NCI-H460 (cell line): ENCODE measurements around the gene MCC. TPM values are rescaled to one million over a fixed set of nuclear protein-coding genes. Genes with fewer than 3 reads are reported as not detected.
"Not testable (repeated sequence)": the region's sequence is repeated elsewhere in the genome, so short reads cannot be mapped to it uniquely, and the experiment has no call there.

ENCODE experiments used
- DNase-seq: peaks from one replicate; pipeline ENCODE4 v3.0.0-alpha.2; 2016; ENCODE audit warnings: low read depth; ENCODE audit errors: extremely low read depth
- total RNA-seq: library from RNA; depleted of rRNA; stranded (reverse); fragments of >200 nt; shearing (Covaris generic); gene quantifications from 2 replicates; pipeline ENCODE4 v1.2.3, GENCODE V29; 2014

MCC gene
- total RNA-seq, 1 experiment from 2014 or later, result 19.5 TPM

DNA sequence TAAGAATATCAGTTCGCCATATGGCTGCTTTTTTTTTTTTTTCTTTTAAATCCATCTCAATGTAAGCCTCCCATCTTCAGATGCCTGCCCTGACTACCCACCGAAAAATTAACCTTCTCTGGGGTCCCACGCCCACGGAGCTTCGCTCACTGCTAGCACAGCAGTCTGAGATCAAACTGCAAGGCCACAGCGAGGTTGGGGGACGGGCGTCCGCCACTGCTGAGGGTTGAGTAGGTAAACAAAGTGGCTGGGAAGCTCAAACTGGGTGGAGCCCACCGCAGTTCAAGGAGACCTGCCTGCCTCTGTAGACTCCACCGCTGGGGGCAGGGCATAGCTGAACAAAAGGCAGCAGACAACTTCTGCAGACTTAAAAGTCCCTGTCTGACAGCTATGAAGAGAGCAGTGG lies 414.6 kb downstream of the MCC start:
- not testable (repeated sequence) for DNase-seq

DNA sequence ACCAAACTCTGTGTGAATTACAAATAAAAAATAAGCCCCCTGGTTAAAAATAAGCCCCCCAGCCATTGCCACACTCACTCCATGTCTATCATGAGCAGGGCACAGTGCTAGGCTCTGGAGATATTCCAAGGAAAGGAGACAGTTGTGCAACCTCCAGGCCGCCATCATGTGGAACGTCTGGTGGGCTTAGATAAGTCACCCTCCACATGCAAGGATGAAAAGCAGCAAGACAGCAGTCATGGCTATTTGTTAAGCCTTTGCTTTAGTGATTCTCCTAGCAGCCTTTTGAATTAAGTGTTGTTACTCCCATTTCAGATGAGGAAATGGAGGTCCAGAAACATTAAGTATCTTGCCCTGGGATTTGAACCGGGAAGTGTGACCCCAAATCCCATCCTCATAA lies 416.9 kb downstream of the MCC start:
- no peak for DNase-seq

DNA sequence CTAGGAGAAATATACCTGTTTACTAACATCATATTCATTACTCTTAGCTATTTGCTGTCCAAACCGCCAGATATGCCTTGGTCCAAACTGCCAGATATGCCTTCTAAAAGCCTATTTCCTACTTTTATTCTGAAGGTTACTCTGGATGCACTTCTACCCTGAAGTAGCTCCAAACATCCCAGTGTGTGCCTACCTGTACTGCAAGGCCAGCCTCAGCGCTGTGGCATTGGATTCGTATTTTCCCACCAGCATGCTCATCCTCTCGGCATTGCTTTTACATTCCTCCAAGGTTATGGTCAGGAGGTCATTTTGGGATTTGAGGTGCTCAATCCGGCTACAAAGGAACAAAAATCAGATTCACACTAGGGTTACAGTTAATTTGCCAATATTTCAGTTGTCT lies 417.4 kb downstream of the MCC start:
- DNase-seq, result no peak

DNA sequence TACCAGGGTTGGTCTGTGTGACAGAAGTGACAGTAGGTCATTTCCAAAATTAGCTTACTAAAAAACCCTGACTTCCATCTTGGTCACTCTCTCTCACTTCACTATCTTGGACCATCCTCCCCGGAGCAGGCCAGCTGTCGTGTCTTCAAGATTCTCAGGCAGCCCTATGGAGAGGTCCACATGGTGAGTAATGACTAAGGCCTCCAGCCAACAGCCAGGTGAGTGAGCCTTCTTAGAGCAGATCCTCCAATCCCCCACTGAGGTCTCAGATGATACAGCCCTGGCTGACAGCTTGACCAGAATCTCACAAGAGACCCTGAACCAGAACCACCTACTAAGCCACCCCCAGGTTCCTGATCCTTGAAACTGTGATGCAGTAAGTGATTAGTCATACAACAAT lies 419.7 kb downstream of the MCC start:
- DNase-seq, result no peak

DNA sequence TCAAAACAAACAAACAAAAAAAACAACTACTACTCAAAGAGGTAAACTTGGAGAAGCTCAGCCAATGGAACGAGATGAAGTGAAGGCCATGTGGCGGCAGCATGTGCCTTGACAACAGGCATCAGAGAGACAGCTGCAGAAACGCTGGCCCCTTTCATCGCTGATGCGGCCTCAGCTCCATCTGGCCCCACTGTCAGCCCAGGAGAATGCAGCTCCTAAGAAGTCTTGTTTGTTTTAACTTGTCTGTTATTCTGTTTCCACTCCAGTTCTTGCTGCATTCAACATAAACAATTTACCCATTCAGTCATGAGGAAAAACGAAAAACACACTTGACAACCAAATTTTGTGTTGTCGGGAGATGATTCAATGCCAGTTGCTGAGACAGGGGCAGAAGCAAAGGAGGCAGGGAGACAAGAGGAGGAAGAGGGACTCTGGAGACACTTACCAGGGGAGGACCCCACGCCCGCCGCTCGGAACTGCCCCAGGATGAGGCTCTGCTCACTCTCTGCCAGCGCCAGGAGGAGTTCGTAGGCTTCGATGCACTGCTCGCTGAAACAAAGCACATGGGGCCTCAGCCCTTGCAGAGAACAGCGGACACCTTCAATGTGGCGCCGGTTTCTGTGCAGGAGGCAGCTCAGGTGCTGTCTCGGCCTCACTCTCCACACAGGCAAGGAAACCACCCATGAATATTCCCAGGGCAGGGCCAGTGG lies 420.5 kb downstream of the MCC start:
- DNase-seq, result no peak

DNA sequence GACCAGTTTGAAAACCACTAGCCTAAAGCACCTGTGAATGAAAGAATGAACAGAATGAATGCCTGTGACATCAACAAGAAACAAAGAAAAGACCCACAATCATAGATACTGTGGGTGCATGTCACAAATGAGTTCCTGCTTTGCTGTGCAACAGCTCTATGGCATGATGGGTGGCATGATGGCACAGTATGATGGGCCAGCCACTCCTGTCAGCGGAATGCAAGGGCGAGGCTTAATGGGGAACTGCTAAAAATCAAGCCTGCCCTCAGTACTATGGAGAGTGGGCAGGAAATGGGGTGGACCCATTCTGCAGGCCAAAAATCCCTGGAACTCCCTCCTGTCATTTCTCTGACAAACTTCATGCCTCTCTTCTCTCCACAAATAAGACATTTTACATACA lies 422.6 kb downstream of the MCC start:
- no peak for DNase-seq

DNA sequence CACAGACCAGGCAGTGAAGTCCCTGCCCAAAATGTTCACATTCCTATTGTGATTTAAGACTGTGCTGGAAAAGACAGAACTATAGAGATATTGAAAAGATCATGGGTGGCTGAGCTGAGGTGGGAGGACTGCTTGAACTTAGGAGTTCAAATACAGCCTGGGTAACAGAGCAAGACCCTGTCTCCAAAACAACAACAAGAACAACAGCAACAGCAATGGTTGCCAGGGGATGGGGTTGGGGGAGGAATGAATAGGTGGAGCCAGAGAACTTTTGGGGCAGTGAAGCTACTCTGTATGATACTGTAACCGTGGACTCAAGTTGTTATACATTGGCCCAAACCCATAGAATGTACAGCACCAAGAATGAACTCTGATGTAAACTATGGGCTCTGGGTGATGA lies 423.4 kb downstream of the MCC start:
- DNase-seq, result no peak

DNA sequence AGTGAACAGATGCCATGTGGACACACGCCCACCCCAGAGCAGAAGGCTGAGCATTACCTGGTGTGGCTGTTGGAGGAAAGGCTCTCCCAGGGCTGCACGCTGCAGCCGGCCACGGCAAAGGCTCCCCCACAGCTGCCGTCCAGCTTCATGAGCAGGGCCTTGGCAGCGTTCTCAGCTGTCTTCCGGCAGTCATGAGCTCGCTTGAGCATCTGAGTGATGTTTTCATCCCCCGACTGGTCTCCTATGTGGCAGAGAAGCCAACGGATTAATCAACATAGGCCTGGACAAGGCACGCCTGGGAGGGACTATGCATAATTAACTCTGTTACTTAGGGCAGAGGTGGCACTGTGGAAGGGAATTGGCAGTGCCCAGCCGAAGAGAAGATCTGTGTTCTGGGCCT lies 424.3 kb downstream of the MCC start:
- no peak for DNase-seq

DNA sequence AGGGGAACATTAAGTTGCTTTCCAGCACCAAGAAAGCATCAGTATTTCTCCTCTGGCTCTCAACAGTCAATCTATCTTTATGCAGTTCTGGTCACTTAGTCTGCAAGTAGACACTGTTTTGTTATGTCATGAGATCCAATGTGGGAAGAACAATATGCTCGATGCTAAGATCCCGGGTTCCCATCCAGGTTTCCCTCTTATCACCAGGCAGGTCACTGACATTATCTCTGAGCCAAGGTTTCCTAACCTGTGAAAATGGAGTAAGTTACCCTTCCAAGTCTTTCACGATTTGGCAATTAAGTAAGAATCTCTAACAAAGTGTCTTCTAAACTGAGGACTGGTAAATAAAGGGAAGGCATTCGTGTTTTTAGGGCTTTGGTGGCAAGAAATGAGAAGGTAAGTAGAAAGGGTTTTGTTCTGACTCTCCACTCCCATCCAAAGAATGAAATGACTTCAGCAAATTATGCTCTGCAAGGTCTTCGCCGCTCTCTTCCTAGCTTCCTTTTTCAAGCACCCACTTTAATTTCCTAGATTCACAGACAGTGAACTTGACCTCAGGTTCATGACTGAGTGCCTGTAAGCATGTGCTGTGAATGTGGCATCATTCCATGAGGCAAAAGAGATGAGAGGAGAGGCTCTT lies 425.3 kb downstream of the MCC start:
- no peak for DNase-seq

DNA sequence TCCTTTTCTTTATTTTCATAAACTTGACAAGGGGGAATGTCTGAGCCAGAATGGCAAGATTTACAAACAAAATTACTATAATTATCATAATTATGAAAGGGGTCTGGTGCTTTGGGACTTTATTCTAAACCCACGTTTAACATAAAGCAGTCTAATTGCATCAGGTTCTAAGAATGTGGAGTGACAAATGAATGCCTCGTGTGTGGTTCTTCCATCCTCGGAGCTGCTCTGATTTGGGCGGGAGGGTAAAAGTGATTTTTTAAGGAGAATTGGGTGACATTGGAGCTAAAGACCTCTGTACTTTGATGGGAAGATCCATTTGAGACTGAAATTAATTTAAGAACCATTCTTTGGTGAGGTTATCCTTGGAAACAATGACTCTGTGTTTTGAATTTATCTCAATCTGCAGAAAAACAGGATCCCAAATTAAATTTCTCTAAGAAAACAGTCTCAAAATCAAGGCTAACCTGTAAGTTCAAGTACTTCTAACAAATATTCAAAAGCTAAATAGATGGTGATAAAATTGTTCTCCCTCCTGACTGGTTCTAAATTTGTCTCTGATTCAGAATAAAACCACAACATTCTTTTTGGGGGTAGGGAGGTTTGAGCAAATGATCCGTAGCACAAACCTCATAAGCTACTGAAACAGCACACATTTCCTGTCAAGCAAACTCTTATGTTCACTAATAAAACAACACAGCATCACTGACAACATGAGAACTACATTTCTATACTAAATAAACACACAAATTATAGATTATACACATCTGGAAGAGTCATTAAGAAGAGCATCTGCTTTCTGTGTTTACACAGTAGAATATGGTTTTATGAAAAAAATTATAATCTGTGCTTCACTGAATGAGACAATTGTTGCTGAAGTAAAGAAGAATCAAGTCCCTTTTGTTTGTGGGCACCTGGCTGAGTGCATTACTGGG lies 426.1 kb downstream of the MCC start:
- DNase-seq, result no peak

DNA sequence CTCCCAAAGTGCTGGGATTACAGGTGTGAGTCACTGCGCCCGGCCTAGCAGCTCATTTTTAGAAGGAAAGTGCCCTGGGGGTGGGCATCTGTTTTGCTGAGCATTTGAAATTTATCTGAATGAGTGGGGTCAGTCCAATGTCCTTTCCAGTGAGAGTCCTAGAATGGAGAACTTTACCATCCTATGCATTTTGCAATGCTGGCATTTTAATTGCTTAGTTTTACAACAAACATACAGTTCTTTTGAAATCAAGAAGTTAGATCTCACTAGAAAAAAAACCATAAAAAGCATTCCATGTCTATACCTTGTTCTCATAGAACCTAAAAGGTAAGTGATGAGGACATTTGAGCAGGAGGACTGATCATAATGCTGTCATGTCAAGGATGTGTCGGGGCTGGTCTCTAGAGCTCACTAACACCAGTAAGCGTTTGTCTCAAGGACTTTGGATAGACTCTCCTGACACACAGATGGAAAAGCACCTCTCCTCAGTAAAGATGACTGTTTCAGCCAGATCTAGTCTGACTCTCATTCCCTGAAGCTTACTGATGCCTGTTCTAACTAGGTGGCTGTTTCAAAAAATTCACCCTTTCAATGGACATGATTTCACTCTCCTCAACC lies 427.7 kb downstream of the MCC start:
- DNase-seq, result no peak

DNA sequence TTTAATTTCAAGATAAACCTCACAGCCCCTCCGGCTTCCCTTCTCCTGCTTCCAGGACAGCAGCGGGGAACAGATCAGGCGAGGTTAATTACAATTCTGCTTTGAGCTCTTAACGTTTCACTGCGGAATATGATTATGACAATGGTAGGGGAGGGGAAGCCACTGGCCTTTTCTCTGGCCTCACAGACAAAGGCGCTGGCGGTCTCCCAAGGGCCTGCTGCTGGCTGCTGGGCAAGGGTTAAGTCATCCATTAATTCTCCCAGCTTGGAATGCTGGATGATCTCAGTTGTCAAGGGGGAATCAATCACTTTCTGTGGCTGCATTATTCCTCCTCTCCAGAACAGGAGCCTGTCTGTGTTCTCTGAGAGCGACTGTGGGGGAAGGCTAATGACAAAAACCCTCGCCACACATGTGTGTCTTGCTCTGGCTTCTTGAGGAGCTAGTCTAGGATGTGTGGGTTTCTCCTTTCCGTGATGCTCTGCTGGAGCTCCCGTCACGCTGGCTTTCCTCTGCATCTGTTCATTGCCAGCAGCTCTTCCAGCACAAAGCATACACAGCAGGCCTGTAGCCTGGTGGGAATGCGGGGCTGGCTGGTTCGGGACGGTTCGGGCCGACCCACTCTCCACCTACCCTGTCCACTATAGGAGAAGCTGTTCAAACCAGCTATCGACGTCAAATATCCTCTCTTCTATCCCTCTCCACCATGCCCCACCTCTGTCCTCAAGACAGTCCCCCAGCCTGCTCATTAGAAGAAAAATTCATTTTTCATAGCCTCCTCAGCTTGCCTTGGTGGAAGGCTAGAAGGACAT lies 428.8 kb downstream of the MCC start:
- no peak for DNase-seq

DNA sequence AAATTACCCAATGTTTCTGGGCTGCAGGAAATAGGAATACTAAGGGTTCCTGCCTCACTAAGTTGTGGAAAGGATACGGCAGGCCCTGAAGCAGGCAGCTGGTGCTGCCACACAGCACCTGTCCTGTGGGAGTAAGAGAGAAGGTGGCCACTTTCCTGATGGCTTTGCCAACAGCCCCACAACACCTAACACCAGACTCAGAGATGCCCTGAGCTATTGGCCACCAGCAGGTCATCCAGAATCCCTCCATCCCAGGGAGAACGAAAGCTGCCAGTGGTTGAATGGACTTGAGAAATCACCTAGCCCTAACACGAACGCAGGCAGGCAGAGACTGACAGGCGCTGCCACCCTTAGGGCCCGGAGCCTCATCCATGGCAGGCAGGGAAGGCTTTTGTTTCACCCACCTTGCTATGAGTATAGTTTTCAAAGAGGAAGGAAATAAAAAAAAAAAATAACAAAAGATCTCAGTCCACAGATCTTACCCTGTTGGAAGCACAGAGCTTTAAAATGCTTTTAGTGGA lies 429.5 kb downstream of the MCC start:
- no peak for DNase-seq

DNA sequence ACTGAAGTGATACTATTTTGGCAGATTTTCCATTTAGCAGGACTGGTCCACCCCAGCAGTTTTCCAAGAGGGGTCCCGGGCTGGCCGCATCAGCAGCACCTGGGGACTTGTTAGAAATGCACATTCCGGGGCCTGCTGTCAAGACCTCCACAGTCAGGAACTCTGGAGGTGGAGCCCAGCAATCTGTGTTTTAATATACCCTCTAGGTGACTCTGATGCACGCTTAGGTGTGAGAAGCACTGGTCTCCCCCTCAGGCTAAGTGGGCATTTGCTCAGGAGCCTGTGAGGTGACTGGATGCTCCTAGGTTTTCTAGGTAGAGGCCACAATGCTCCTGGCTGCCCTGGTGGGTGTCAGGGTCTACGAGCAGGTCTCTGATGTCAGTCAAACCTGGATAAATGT lies 430.0 kb downstream of the MCC start:
- DNase-seq, result no peak

DNA sequence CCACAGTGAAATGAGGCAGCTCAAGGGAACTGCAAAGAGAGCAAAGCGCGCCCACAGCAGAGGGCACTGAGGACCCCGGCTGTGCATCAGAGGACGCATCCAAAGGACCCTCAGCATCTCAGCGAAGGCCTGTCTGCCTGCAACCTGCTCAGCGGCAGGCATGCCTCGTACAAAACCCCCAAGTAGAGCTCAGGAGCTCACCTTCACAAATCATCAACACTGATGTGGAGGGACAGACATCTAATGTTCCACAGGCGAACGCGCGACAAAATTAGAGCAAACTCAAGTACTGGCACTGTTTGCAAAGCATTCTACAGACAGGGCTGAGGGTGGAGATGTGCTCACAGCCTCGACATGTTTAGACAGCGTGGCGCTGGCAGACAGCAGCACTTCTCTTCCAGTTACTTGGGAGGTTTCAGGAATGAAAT lies 430.7 kb downstream of the MCC start:
- no peak for DNase-seq

DNA sequence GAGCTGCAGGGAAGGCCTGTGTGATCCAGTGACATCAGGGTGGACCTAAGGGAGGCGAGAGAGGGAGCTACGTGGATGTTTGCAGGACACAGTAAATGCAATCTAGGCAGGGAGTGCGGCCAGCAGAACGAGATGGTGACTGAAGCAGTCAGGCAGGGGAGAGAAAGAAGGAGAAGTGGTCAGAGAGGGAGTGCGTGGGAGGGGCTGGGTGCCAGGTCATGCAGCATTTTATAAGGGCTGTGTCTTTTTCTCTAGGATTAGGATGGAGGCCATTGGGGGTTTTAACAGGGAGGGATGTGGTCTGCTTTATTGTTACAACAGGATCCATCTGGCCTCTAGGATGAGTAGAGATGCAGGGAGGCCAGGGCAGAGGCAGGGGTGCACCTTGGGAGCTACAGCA lies 431.3 kb downstream of the MCC start:
- DNase-seq, result no peak

DNA sequence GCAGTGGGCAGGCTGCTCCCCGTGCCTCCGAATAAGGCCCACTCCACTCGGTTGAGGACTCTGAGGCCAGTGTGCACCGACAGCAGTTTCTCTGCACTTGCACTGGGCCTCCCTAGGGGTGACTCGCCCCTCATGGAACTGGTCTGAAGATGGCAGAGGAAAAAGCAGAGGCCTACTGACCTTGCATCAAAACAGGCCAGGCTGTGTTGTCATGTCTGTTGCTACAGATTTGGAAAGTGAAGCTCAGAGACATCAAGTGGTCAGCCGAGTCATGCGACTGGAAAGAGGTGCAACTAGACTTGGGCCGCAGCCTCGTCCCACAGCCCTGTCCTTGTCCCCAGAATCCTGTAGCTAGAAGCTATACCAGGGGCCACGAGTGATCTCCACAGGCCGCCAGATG lies 433.4 kb downstream of the MCC start:
- no peak for DNase-seq

DNA sequence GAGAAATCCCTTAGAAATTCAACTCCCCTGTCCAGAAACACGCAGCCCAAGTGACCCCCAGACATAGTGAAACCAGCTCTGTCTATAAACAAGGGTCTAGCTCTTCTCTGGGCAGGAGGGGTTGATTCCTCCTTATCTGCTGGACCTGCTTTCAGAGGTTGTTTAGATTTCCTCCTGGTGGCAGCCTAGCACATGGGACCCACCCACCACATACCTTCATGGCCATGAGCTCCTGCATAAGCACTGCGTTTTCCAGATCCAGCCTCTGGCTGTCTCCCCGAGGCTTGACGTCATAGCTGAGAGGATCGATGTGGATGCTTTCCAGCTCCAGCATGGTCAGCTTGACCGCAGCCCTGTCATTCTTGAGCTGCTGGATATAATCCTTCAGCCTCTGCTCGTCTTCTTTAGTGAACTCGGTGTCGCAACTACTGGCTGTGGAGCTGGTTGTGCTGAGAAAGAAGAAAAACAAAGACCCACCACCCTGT lies 434.7 kb downstream of the MCC start:
- no peak for DNase-seq

DNA sequence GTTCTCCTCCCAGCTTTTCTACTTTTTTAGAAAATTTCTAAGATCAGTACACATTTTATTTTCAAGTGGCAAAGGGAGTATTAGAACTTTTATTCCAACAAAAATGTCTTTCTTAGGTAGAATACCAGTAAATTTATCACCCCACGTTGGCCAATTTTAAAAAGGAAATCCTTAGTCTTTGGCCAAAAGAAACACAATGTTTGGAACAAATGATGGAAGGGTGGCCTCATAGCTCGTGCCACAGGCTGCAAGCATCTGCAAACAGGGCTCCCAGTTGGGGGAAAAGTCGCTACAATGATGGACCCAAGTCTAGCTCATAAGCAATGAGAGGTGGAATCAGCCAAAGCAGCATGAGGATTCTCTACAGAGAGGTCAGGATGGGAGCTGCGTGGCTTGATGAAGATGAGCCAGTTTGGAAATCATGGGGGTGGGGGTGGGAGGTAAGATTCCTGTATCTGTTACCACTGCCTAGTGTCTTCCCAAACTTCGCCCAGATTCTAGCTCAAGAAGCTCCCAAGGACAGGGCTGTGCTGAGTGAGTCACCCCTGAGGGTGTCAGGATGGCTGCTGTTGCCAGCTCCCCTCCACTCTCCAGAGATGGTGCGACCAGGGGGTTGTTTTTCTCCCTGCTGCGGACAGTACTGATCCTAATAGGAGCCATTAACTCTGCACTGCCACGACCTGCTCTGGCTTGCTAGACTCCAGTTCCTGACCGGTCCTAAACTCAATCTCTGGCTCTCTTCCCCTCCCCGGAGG lies 436.0 kb downstream of the MCC start:
- no peak for DNase-seq
